Left ventricle myocardium superior (tissue), 1 donor: ENCODE results near the gene FBXO2. TPM values are rescaled to one million over a fixed set of nuclear protein-coding genes. Genes with fewer than 3 reads are reported as not detected.
"Not testable (repeated sequence)": the region's sequence is repeated elsewhere in the genome, so short reads cannot be mapped to it uniquely, and the experiment has no call there.

Experiments used
- ATAC-seq: fragments of 200-7000 bp; cut with Tn5 transposase; one replicate; pipeline ENCODE4 v1.9.1; 2020; ENCODE audit warnings: mild to moderate bottlenecking, moderate library complexity
- DNase-seq: peaks from one replicate; pipeline ENCODE4 v3.0.0-alpha.2; 2020
- intact Hi-C: fragments of 100-400 bp; cut with micrococcal nuclease; formaldehyde crosslinking; loops from one replicate; pipeline ENCODE4 v1.11.0; 2022
- total RNA-seq: library from RNA; stranded (reverse); fragmentation: NEBNext Ultra II Directional; extraction: Animal tissue kit (Norgen Biotek cat#: 25700); gene quantifications from one replicate; pipeline ENCODE4 v1.2.1, GENCODE V29; 2021
- donor health status: DM: no; HTN: yes; CAD: no; lungs with severe emphysema.

The FBXO2 gene
- total RNA-seq, 1 donor from 2014 or later = 3.9 TPM

GRCh38 chr1:11658542-11658941 is 4.3 kb upstream of the FBXO2 start:
- intact Hi-C loops = loop anchor here (10.0 kb wide), 1 partner anchor 56 kb away; no protein-coding TSS in a partner anchor
- DNase-seq = no peak
- ATAC-seq = no peak

- intact Hi-C loops = loop anchor here (10.0 kb wide), 1 partner anchor 57 kb away; no protein-coding TSS in a partner anchor
- DNase-seq = no peak
- ATAC-seq = no peak
Measured at GRCh38 chr1:11657654-11658053, 3.4 kb upstream of the FBXO2 start.

- intact Hi-C loops = loop anchor here (10.0 kb wide), 1 partner anchor 60 kb away; no protein-coding TSS in a partner anchor
- no peak for DNase-seq
- ATAC-seq = peak; percentile 6
Measured at GRCh38 chr1:11654939-11655808, 945 bp upstream of the FBXO2 start.

GRCh38 chr1:11653861-11654136 is 430 bp downstream of the FBXO2 start:
- DNase-seq (no peak), ATAC-seq (no peak)
- intact Hi-C loops = loop anchor here (10.0 kb wide), 1 partner anchor 61 kb away; no protein-coding TSS in a partner anchor

- intact Hi-C loops = loop anchor here (10.0 kb wide), 1 partner anchor 62 kb away; no protein-coding TSS in a partner anchor
- ATAC-seq (no peak), DNase-seq (no peak)
Measured at GRCh38 chr1:11653101-11653860, 948 bp downstream of the FBXO2 start.

GRCh38 chr1:11652203-11652780 is 1.9 kb downstream of the FBXO2 start:
- intact Hi-C loops = loop anchor here (10.0 kb wide), 1 partner anchor 63 kb away; no protein-coding TSS in a partner anchor
- no peak for DNase-seq
- ATAC-seq = no peak

- ATAC-seq = no peak
- intact Hi-C loops = loop anchor here (10.0 kb wide), 1 partner anchor 64 kb away; no protein-coding TSS in a partner anchor
- no peak for DNase-seq
Measured at GRCh38 chr1:11651017-11651416, 3.2 kb downstream of the FBXO2 start.

- DNase-seq (peak; percentile 88), ATAC-seq (peak; percentile 74)
- intact Hi-C loops = loop anchor here (10.0 kb wide), 1 partner anchor 64 kb away; no protein-coding TSS in a partner anchor
Measured at GRCh38 chr1:11650331-11650991, 3.8 kb downstream of the FBXO2 start.

- intact Hi-C loops = loop anchor here (10.0 kb wide), 1 partner anchor 65 kb away; no protein-coding TSS in a partner anchor
- DNase-seq = no peak
- no peak for ATAC-seq
Measured at GRCh38 chr1:11649624-11650330, 4.5 kb downstream of the FBXO2 start.

GRCh38 chr1:11649237-11649623 is 5.0 kb downstream of the FBXO2 start:
- no peak for DNase-seq
- intact Hi-C loops = no loop called here
- no peak for ATAC-seq

- ATAC-seq (peak; percentile 41), DNase-seq (peak; percentile 59)
- intact Hi-C loops = no loop called here
Measured at GRCh38 chr1:11648732-11649158, 5.5 kb downstream of the FBXO2 start.

- peak; percentile 69 for DNase-seq
- intact Hi-C loops = no loop called here
- ATAC-seq = peak; percentile 15
Measured at GRCh38 chr1:11648039-11648438, 6.2 kb downstream of the FBXO2 start.

GRCh38 chr1:11647333-11647732 is 6.9 kb downstream of the FBXO2 start:
- no peak for ATAC-seq
- intact Hi-C loops = no loop called here
- DNase-seq = no peak

GRCh38 chr1:11646317-11646716 is 7.9 kb downstream of the FBXO2 start:
- no peak for DNase-seq
- no peak for ATAC-seq
- intact Hi-C loops = no loop called here

- ATAC-seq (peak; percentile 42), DNase-seq (peak; percentile 86)
- intact Hi-C loops = no loop called here
Measured at GRCh38 chr1:11645670-11646265, 8.5 kb downstream of the FBXO2 start.

GRCh38 chr1:11645270-11645669 is 9.0 kb downstream of the FBXO2 start:
- ATAC-seq (no peak), DNase-seq (no peak)
- intact Hi-C loops = no loop called here

- intact Hi-C loops = no loop called here
- ATAC-seq (no peak), DNase-seq (no peak)
Measured at GRCh38 chr1:11643782-11644181, 10.4 kb downstream of the FBXO2 start.

GRCh38 chr1:11642418-11643017 is 11.7 kb downstream of the FBXO2 start:
- peak; percentile 55 for DNase-seq

More at GRCh38 chr1:11642418-11643017, 11.7 kb downstream of the FBXO2 start:
- ATAC-seq = peak; percentile 81
- intact Hi-C loops = not testable (repeated sequence)
